ENCODE data around the gene TRIP12. TPM values are rescaled to one million over a fixed set of nuclear protein-coding genes. Genes with fewer than 3 reads are reported as not detected.

The TRIP12 gene
- total and polyA plus RNA-seq, 10 donors = 15.3 to 263 (median 189) TPM

- Histone ChIP-seq H3K4me1 (no peaks in the 10 kb centered on the region), H3K4me3 (no peak overlapping the region), H3K36me3 (no peaks in the 10 kb centered on the region), H3K9me3 (peaks cover 4 to 37% (median 29%) of the 10 kb centered on the region in 8 donors), H3K27me3 (replicated peaks in 1 of 7) (no peaks in the 10 kb centered on the region), H3K27ac (no peak overlapping the region)
- 85 to 94% (median 87%) methylated on average over 4 of the region's 4 CpGs for WGBS, 5 donors
- DNase-seq = no peak
- intact Hi-C loops (cut with DNase I; ENCODE audit: low total_unique reads) = no loop called here
- no peak for TF ChIP-seq POLR2A (IDR thresholded peaks at IDR 0.05)
- TF ChIP-seq POLR2AphosphoS5 (IDR thresholded peaks at IDR 0.05) = no peak
- TF ChIP-seq CTCF (IDR thresholded peaks at IDR 0.05 in 8 of 11, conservative IDR thresholded peaks at IDR 0.05 in 3 of 11) = no peak
Measured at GRCh38 chr2:229740279-229740678, 181.5 kb downstream of the TRIP12 start.

- WGBS, 5 donors = 83 to 91% (median 84%) methylated on average over 3 of the region's 3 CpGs
- H3K9me3 ChIP-seq = peaks cover 4 to 37% (median 29%) of the 10 kb centered on the region in 8 donors
- H3K4me3 ChIP-seq = no peak overlapping the region
- intact Hi-C loops (cut with DNase I; ENCODE audit: low total_unique reads) = no loop called here
- TF ChIP-seq CTCF (IDR thresholded peaks at IDR 0.05 in 8 of 11, conservative IDR thresholded peaks at IDR 0.05 in 3 of 11) (no peak), POLR2AphosphoS5 (IDR thresholded peaks at IDR 0.05) (no peak), POLR2A (IDR thresholded peaks at IDR 0.05) (no peak)
- no peak for DNase-seq
- H3K27ac ChIP-seq = no peak overlapping the region
- H3K36me3 ChIP-seq = no peaks in the 10 kb centered on the region
- H3K27me3 ChIP-seq (replicated peaks in 1 of 7) = no peaks in the 10 kb centered on the region
- H3K4me1 ChIP-seq = no peaks in the 10 kb centered on the region
Measured at GRCh38 chr2:229738024-229738625, 183.7 kb downstream of the TRIP12 start.

GRCh38 chr2:229734410-229734809, 187.4 kb downstream of the TRIP12 start:
- DNase-seq = no peak
- Histone ChIP-seq H3K27ac (no peak overlapping the region), H3K27me3 (replicated peaks in 1 of 7) (no peaks in the 10 kb centered on the region), H3K4me1 (no peaks in the 10 kb centered on the region), H3K4me3 (no peak overlapping the region), H3K9me3 (peaks cover 4 to 37% (median 28%) of the 10 kb centered on the region in 8 donors), H3K36me3 (no peaks in the 10 kb centered on the region)
- 44 to 71% (median 55%) methylated on average over 1 of the region's 1 CpG for WGBS, 5 donors
- TF ChIP-seq POLR2A (IDR thresholded peaks at IDR 0.05) (no peak), CTCF (IDR thresholded peaks at IDR 0.05 in 8 of 11, conservative IDR thresholded peaks at IDR 0.05 in 3 of 11) (no peak), POLR2AphosphoS5 (IDR thresholded peaks at IDR 0.05) (no peak)
- intact Hi-C loops (cut with DNase I; ENCODE audit: low total_unique reads) = no loop called here

GRCh38 chr2:229733611-229734245, 188.1 kb downstream of the TRIP12 start:
- TF ChIP-seq CTCF (IDR thresholded peaks at IDR 0.05 in 8 of 11, conservative IDR thresholded peaks at IDR 0.05 in 3 of 11) = no peak
- no peak for TF ChIP-seq POLR2AphosphoS5 (IDR thresholded peaks at IDR 0.05)
- no peak for TF ChIP-seq POLR2A (IDR thresholded peaks at IDR 0.05)
- Histone ChIP-seq H3K4me1 (no peaks in the 10 kb centered on the region), H3K9me3 (peaks cover 2 to 30% (median 22%) of the 10 kb centered on the region in 8 donors), H3K27ac (no peak overlapping the region), H3K36me3 (no peaks in the 10 kb centered on the region), H3K4me3 (no peak overlapping the region), H3K27me3 (replicated peaks in 1 of 7) (no peaks in the 10 kb centered on the region)
- DNase-seq = no peak
- 57 to 73% (median 60%) methylated on average over 6 of the region's 6 CpGs for WGBS, 5 donors
- intact Hi-C loops (cut with DNase I; ENCODE audit: low total_unique reads) = no loop called here
